ENCODE data around the gene RTN4. TPM values are rescaled to one million over a fixed set of nuclear protein-coding genes. Genes with fewer than 3 reads are reported as not detected.
A peak's percentile ranks its signal among the peaks of the same experiment; 100 is the strongest.

Gene RTN4
- total RNA-seq, 2 experiments from 2014 or later, result 71.6 to 88.0 TPM

DNA sequence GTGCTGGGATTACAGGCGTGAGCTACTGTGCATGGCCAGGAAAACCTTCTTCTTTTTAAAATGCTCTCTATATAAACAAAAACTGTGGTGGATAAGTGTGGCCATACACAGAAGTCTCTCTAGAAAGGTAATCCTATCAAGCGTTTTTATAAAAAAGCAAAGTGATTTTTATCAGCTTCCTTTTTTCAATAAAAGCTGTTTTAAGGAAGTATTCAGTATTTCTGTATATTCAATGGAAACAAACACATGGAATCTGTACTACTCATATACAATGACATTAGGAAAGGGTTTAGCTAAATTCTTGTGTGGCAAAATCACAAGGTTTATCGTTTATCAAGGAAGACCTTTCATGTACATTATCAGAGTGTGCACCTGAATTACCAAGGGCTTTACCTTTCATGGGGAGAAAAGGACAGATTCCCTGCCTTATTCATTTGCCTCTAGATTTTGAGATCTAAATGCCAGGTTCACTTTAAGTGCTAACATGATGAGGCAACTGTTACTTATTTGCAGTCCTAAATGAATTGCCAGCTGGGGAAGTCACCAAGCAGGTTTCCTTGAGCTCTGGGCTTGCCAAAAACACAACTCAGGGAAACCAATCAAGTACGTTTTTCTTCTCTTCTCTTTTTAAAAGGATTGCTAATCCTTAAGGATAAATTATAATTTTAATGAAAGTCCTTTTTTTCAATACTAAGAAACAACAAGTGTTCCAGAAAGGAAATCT lies 70.8 kb downstream of the RTN4 start:
- Mint-ChIP-seq H3K27me3 (no peaks in the 10 kb centered on the region), H3K4me1 (peaks cover 23% of the 10 kb centered on the region), H3K36me3 (peaks cover 20% of the 10 kb centered on the region), H3K9me3 (ENCODE audit: low read depth) (no peaks in the 10 kb centered on the region), H3K27ac (no peak overlapping the region), H3K4me3 (no peak overlapping the region)
- CTCF ChIA-PET, result interaction anchor here (0.9 to 1.4 kb wide), 2 partner anchors 18 to 97 kb away, joined by 3 to 4 read pairs; no protein-coding TSS in a partner anchor
- ATAC-seq, result no peak
- DNase-seq, result no peak

DNA sequence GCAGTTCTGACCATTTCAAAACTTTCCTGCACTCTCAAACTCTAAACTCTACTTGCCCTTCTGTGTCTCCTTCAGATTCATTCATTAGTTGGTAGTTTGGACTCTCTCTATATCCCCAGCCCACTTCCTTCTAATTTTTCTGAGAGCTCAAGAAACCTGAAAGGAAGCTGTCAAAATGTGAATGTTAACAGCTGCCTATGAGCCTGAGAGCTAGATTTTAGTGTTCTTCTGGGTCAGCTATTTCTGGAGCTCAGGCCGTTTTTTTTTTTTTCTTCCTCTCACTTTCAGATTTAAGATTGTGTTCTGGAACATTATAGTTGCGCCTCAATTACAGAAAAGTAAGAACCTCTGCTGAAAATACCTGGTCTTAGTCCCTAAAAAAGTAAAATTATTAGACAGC lies 73.1 kb downstream of the RTN4 start:
- Mint-ChIP-seq H3K27me3 (no peaks in the 10 kb centered on the region), H3K9me3 (ENCODE audit: low read depth) (no peaks in the 10 kb centered on the region), H3K4me1 (peaks cover 21% of the 10 kb centered on the region), H3K27ac (no peak overlapping the region), H3K4me3 (no peak overlapping the region), H3K36me3 (peaks cover 18% of the 10 kb centered on the region)
- ATAC-seq (no peak), DNase-seq (no peak)
- CTCF ChIA-PET, result interaction anchor here (0.8 kb wide), 1 partner anchor 40 kb away, joined by 3 read pairs; no protein-coding TSS in a partner anchor

DNA sequence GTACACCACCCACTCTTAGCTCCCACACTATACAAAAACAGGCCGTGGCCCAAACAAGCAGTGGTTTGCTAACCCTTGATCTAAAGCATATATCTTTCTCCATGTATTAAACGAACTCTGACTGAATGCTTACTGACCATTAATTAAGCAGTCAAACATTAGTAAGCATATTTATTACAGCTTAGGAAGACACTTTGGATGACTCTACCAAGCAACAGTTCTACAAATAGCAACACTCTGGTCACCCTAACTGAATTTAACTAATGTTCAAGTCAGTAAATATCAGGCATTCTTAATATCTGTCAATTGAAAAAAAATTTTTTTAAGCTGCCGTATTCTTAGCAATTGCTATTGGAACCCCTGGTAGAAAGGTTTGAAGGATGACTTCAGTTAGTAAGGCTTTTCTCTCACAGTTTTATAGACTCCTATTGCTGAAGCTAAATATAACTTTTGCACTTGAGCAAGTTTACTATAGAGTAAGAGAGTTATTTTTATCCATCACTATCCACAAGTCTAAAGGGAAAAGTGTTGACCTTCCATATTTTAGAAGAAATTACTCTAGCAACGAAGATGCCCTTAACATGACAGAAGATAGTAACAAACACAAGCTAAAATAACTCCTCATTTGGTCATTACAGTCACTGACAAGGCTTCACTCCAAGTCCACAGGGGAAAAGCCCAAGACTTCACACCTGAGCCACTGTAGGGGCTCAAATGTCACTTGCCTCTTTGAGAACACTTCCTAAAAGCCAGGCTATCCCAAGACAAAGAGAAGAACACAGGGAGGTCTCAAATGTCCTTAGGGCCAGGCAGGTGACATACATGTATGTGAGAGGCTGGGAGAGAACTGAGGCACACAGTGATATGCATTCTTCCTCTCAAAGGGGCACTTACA lies 74.4 kb downstream of the RTN4 start:
- DNase-seq (no peak), ATAC-seq (no peak)
- Mint-ChIP-seq H3K4me3 (no peak overlapping the region), H3K27me3 (no peaks in the 10 kb centered on the region), H3K36me3 (peaks cover 18% of the 10 kb centered on the region), H3K27ac (no peak overlapping the region), H3K9me3 (ENCODE audit: low read depth) (no peaks in the 10 kb centered on the region), H3K4me1 (peaks cover 19% of the 10 kb centered on the region)
- CTCF ChIA-PET, result interaction anchor here (1.4 kb wide), 1 partner anchor 137 kb away, joined by 3 read pairs; no protein-coding TSS in a partner anchor

DNA sequence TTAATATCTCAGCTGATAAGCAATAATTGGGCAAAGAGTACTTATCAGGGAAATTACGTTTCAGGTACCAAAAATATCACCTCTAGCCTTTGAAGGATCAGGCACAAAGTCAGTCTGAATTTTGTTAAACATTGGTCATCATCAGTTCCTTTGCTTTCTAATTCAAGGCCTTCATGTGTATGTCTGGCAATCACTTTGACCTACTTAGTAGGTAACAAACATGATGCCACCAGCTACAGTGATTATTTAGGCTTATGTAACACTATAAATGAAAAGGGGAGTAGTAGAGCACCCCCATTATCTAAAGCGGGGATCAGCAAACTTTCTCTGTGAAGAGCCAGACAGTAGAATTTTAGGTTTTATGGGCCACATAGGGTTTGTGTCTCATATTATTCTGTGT lies 75.1 kb downstream of the RTN4 start:
- H3K36me3 Mint-ChIP-seq, result peaks cover 14% of the 10 kb centered on the region
- no peak overlapping the region for H3K4me3 Mint-ChIP-seq
- no peaks in the 10 kb centered on the region for H3K27me3 Mint-ChIP-seq
- peaks cover 15% of the 10 kb centered on the region for H3K4me1 Mint-ChIP-seq
- CTCF ChIA-PET, result interaction anchor here (1.4 kb wide), 1 partner anchor 136 kb away, joined by 3 read pairs; no protein-coding TSS in a partner anchor
- no peak overlapping the region for H3K27ac Mint-ChIP-seq
- no peak for ATAC-seq
- DNase-seq, result no peak
- H3K9me3 Mint-ChIP-seq (ENCODE audit: low read depth), result no peaks in the 10 kb centered on the region

GRCh38 chr2:54969940-54970338 lies 80.3 kb downstream of the RTN4 start:
- no peaks in the 10 kb centered on the region for H3K27me3 Mint-ChIP-seq
- no peak overlapping the region for H3K27ac Mint-ChIP-seq
- no peak overlapping the region for H3K4me3 Mint-ChIP-seq
- CTCF ChIA-PET, result interaction anchor here (1.1 to 1.6 kb wide), 2 partner anchors 25 to 201 kb away, joined by 3 to 5 read pairs; no protein-coding TSS in a partner anchor
- ATAC-seq (no peak), DNase-seq (no peak)
- peaks cover 19% of the 10 kb centered on the region for H3K36me3 Mint-ChIP-seq
- H3K9me3 Mint-ChIP-seq (ENCODE audit: low read depth), result no peaks in the 10 kb centered on the region
- H3K4me1 Mint-ChIP-seq, result peaks cover 15% of the 10 kb centered on the region

GRCh38 chr2:54969295-54969939 lies 80.8 kb downstream of the RTN4 start:
- ATAC-seq (no peak), DNase-seq (no peak)
- CTCF ChIA-PET, result interaction anchor here (1.1 kb wide), 1 partner anchor 25 kb away, joined by 3 read pairs; no protein-coding TSS in a partner anchor
- no peak overlapping the region for H3K27ac Mint-ChIP-seq
- no peaks in the 10 kb centered on the region for H3K27me3 Mint-ChIP-seq
- H3K36me3 Mint-ChIP-seq, result peaks cover 17% of the 10 kb centered on the region
- H3K4me1 Mint-ChIP-seq, result peaks cover 16% of the 10 kb centered on the region
- no peak overlapping the region for H3K4me3 Mint-ChIP-seq
- no peaks in the 10 kb centered on the region for H3K9me3 Mint-ChIP-seq (ENCODE audit: low read depth)

DNA sequence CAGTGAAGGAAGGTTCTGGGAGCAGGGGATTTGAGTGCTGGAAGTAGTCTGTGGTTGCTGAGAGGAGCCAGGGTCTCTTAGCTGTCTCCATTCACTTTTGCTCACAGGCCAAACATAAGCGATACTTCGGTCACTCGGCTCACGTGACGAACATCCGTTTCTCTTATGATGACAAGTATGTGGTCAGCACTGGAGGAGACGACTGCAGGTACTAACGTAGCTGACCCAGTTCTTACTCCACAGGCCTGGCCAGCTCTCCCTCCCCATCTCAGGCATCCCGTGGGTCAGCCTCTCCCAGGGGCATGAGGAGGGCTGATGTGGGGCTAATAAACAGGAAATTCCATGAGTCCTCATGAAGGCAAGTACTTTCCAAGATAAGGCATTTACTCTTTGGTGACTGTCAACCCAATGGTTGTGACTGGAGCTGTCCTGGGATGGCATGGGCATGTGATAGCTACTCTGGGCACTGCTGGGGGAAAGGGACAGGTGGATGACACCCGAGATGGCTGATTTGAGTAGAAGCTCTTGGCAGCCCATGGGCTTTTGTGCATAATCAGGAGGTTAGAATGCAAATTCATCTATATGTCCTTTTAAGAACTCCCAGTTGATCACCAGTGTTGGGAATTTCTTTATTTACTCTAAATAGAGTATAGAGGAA lies 81.6 kb downstream of the RTN4 start:
- Mint-ChIP-seq H3K36me3 (peaks cover 17% of the 10 kb centered on the region), H3K27me3 (no peaks in the 10 kb centered on the region), H3K27ac (no peak overlapping the region), H3K4me3 (no peak overlapping the region), H3K4me1 (peaks cover 16% of the 10 kb centered on the region), H3K9me3 (ENCODE audit: low read depth) (no peaks in the 10 kb centered on the region)
- DNase-seq (no peak), ATAC-seq (no peak)
- CTCF ChIA-PET, result interaction anchor here (1.1 kb wide), 1 partner anchor 26 kb away, joined by 3 read pairs; no protein-coding TSS in a partner anchor

- no peak overlapping the region for H3K27ac Mint-ChIP-seq
- CTCF ChIA-PET, result no interaction called here
- ATAC-seq, result no peak
These were observed 82.4 kb downstream of the RTN4 start for GRCh38 chr2:54967759-54968365.

GRCh38 chr2:54967269-54967668 lies 83.0 kb downstream of the RTN4 start:
- peaks cover 16% of the 10 kb centered on the region for H3K4me1 Mint-ChIP-seq
- no peak for DNase-seq
- CTCF ChIA-PET, result no interaction called here
- peaks cover 13% of the 10 kb centered on the region for H3K36me3 Mint-ChIP-seq
- no peak overlapping the region for H3K27ac Mint-ChIP-seq
- ATAC-seq, result no peak
- no peaks in the 10 kb centered on the region for H3K27me3 Mint-ChIP-seq
- no peak overlapping the region for H3K4me3 Mint-ChIP-seq
- H3K9me3 Mint-ChIP-seq (ENCODE audit: low read depth), result no peaks in the 10 kb centered on the region

More at GRCh38 chr2:54967759-54968365, 82.4 kb downstream of the RTN4 start:
- Mint-ChIP-seq H3K27me3 (no peaks in the 10 kb centered on the region), H3K36me3 (peaks cover 16% of the 10 kb centered on the region), H3K4me1 (peaks cover 16% of the 10 kb centered on the region), H3K4me3 (no peak overlapping the region), H3K9me3 (ENCODE audit: low read depth) (no peaks in the 10 kb centered on the region)
- no peak for DNase-seq

DNA sequence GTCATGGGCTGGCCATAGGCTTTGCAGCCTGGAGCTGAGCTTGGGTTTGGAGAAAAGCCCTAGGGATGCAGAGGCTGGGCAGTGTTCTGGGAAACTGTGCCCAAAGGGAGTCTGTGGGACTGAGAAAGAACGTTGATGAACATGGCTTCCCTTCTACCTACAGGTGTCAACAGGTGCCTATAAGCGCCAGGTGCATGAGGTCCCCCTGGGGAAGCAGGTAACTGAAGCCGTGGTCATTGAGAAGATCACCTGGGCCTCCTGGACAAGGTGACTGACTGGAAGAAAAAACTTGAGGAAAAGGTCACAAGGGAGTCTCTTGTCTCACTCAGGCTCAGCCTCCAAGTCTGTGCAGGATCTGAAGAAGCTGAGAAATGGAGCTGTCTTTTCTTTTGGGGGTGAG lies 83.4 kb downstream of the RTN4 start:
- Mint-ChIP-seq H3K4me1 (peaks cover 16% of the 10 kb centered on the region), H3K4me3 (no peak overlapping the region), H3K27ac (no peak overlapping the region), H3K27me3 (no peaks in the 10 kb centered on the region), H3K36me3 (peaks cover 13% of the 10 kb centered on the region), H3K9me3 (ENCODE audit: low read depth) (no peaks in the 10 kb centered on the region)
- DNase-seq (no peak), ATAC-seq (no peak)
- CTCF ChIA-PET, result no interaction called here

DNA sequence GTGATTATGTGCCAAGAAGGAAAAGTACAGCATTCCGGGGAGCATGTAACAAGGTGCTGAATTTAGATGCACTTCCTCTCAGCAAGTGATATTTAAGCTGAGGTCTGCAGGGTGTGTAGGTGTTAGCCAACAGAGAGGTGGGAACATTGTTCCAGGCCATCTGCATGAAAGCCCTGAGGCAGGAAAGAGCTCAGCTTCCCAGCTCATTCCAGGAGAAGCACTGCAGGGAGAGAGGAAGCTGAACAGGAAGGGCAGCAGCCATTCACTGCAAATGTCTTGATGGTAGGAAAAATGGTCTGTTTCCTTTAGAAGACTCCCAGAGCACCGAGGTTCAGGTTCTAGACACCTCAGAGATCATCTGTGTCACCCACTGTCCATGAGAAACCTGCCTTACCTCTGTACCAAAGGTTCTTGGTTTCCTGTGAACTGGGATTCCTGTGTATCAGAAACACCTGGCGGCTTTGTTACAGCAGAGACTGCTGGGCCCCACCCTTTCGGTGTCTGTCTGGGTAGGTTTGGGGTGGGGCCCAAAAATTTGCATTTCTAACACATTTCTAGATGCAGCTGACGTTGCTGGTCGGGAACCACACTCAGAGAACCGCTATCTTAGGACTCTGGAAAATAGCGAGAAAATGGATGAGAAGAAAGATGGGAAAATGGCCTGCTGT lies 84.0 kb downstream of the RTN4 start:
- H3K27ac Mint-ChIP-seq, result no peak overlapping the region
- ATAC-seq (no peak), DNase-seq (no peak)
- peaks cover 10% of the 10 kb centered on the region for H3K36me3 Mint-ChIP-seq
- H3K4me3 Mint-ChIP-seq, result no peak overlapping the region
- CTCF ChIA-PET, result no interaction called here
- H3K27me3 Mint-ChIP-seq, result no peaks in the 10 kb centered on the region
- H3K9me3 Mint-ChIP-seq (ENCODE audit: low read depth), result no peaks in the 10 kb centered on the region
- H3K4me1 Mint-ChIP-seq, result peaks cover 15% of the 10 kb centered on the region

DNA sequence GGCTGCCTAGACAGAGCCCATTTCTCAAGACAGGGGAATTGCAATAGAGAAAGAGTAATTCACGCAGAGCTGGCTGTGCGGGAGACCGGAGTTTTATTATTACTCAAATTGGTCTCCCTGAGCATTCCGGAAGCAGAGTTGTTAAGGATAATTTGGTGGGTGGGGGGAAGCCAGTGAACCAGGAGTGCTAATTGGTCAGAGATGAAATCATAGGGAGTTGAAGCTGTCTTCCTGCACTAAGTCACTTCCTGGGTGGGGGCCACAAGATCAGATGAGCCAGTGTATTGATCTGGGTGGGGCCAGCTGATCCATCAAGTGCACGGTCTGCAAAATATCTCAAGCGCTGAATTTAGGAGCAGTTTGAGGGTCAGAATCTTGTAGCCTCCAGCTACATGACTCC lies 84.8 kb downstream of the RTN4 start:
- H3K4me1 Mint-ChIP-seq, result peaks cover 15% of the 10 kb centered on the region
- peak overlapping the region; percentile 30 for H3K27ac Mint-ChIP-seq
- H3K27me3 Mint-ChIP-seq, result no peaks in the 10 kb centered on the region
- H3K4me3 Mint-ChIP-seq, result no peak overlapping the region
- CTCF ChIA-PET, result no interaction called here
- DNase-seq (no peak), ATAC-seq (no peak)
- H3K36me3 Mint-ChIP-seq, result peaks cover 9% of the 10 kb centered on the region
- H3K9me3 Mint-ChIP-seq (ENCODE audit: low read depth), result peaks cover 2% of the 10 kb centered on the region
